ENCODE data around the gene TOM1L1.

Gene TOM1L1

GRCh38 chr17:54888981-54889380 is 11.7 kb upstream of the TOM1L1 start:
- CTCF ChIA-PET, result interaction anchor here (1.4 kb wide), 1 partner anchor 13 kb away, joined by 4 read pairs; no protein-coding TSS in a partner anchor

GRCh38 chr17:54891176-54891821 is 9.4 kb upstream of the TOM1L1 start:
- ChIA-PET POLR2A (no interaction called here), CTCF (interaction anchor here (0.7 to 1.2 kb wide), 3 partner anchors 8 to 13 kb away, joined by 3 to 8 read pairs (median 5); partner anchors contain the start of gene TOM1L1)
- TF ChIP-seq, protein P1, sequence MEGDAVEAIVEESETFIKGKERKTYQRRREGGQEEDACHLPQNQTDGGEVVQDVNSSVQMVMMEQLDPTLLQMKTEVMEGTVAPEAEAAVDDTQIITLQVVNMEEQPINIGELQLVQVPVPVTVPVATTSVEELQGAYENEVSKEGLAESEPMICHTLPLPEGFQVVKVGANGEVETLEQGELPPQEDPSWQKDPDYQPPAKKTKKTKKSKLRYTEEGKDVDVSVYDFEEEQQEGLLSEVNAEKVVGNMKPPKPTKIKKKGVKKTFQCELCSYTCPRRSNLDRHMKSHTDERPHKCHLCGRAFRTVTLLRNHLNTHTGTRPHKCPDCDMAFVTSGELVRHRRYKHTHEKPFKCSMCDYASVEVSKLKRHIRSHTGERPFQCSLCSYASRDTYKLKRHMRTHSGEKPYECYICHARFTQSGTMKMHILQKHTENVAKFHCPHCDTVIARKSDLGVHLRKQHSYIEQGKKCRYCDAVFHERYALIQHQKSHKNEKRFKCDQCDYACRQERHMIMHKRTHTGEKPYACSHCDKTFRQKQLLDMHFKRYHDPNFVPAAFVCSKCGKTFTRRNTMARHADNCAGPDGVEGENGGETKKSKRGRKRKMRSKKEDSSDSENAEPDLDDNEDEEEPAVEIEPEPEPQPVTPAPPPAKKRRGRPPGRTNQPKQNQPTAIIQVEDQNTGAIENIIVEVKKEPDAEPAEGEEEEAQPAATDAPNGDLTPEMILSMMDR (IDR thresholded peaks at IDR 0.05; ENCODE audit: insufficient read depth, low read length, missing control alignments), result no peak
- H3K4me3 ChIP-seq (ENCODE audit: low read depth, low read length), result no peak overlapping the region
- no peak for DNase-seq (ENCODE audit: low read depth, low spot score)

More at GRCh38 chr17:54888981-54889380, 11.7 kb upstream of the TOM1L1 start:
- TF ChIP-seq, protein P1 (IDR thresholded peaks at IDR 0.05; ENCODE audit: insufficient read depth, low read length, missing control alignments), result no peak
- DNase-seq (ENCODE audit: low read depth, low spot score), result no peak
- POLR2A ChIA-PET, result no interaction called here
- H3K4me3 ChIP-seq (ENCODE audit: low read depth, low read length), result no peak overlapping the region

- ChIA-PET CTCF (interaction anchor here (1.4 kb wide), 1 partner anchor 9 kb away, joined by 4 read pairs; no protein-coding TSS in a partner anchor), POLR2A (no interaction called here)
- TF ChIP-seq, protein P1 (IDR thresholded peaks at IDR 0.05; ENCODE audit: insufficient read depth, low read length, missing control alignments), result no peak
- no peak for DNase-seq (ENCODE audit: low read depth, low spot score)
- no peak overlapping the region for H3K4me3 ChIP-seq (ENCODE audit: low read depth, low read length)
Observed at GRCh38 chr17:54892360-54892759, 8.3 kb upstream of the TOM1L1 start.

DNA sequence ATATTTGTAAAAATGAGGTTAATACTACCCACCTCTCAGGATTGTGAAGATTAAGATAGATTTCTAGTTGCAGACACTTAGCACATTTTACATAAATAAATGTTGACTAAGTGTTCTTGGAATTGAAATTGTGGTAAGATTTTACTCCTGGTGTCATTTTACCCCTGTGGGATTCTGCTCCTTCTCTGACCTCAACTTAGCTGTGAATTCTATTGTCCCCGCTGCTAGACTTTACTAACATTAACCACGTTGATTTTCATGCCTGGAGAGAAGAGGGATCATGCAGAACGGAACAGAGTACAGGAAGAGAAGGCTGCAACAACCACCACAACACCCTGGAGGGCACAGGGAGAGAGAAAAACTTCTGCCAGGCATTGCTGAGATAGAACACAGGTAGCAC is 2.1 kb upstream of the TOM1L1 start:
- CTCF ChIA-PET, result no interaction called here
- POLR2A ChIA-PET, result no interaction called here
- no peak for DNase-seq (ENCODE audit: low read depth, low spot score)
- TF ChIP-seq, protein P1 (IDR thresholded peaks at IDR 0.05; ENCODE audit: insufficient read depth, low read length, missing control alignments), result no peak
- no peak overlapping the region for H3K4me3 ChIP-seq (ENCODE audit: low read depth, low read length)

GRCh38 chr17:54899201-54899600 is 1.5 kb upstream of the TOM1L1 start:
- TF ChIP-seq, protein P1 (IDR thresholded peaks at IDR 0.05; ENCODE audit: insufficient read depth, low read length, missing control alignments), result no peak
- no peak overlapping the region for H3K4me3 ChIP-seq (ENCODE audit: low read depth, low read length)
- no peak for DNase-seq (ENCODE audit: low read depth, low spot score)
- ChIA-PET POLR2A (no interaction called here), CTCF (interaction anchor here (0.7 to 0.8 kb wide), 2 partner anchors 8 to 13 kb away, joined by 3 read pairs; no protein-coding TSS in a partner anchor)

DNA sequence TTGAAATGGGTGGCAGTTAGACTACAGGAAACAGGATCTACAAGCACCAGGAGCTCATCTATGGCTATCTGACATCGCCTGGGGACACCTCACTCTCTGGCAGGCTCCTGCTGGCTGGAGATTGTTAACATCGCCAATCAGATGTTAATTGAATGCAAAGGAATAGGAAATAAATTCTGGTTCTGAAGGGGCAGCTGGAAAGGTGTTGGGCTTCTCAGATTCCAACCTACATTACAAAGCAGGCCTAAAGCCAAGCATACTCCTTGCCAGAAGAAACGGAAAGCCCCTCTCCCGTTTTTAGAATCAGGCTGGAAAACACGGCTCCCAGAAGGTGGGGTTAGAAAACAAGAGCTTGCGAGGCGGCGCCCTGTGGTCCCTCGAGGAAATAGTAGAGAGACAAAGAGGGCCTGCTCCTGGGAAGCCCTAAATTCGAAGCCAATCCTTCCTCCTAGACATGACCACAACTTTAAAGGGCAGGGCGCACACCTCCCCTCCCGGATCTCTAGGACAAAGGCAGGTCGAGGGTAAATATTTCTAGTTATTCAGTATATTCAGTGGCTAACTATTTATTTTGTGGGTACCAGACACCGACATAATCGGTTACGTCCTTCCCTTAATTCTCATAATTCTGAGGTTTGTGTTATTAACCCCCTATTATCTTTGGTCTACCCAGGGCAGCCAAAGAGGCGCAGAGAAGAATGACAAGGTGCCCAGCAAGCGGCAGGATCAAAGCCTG is 763 bp upstream of the TOM1L1 start:
- H3K4me3 ChIP-seq (ENCODE audit: low read depth, low read length), result peak overlapping the region; percentile 83
- CTCF ChIA-PET, result interaction anchor here (0.7 to 0.8 kb wide), 2 partner anchors 9 to 14 kb away, joined by 3 read pairs; no protein-coding TSS in a partner anchor
- TF ChIP-seq, protein P1 (IDR thresholded peaks at IDR 0.05; ENCODE audit: insufficient read depth, low read length, missing control alignments), result no peak
- POLR2A ChIA-PET, result no interaction called here
- DNase-seq (ENCODE audit: low read depth, low spot score), result no peak
